ENCODE data around the gene RPP30. TPM values are rescaled to one million over a fixed set of nuclear protein-coding genes. Genes with fewer than 3 reads are reported as not detected.

The RPP30 gene
- total and polyA plus RNA-seq, 9 of the 15 experiments (the other 6 are each of a cell fraction or from before 2014, with no cell fraction given): 37.3 to 170 (median 69.1) TPM

GRCh38 chr10:90925079-90926029, 53.6 kb downstream of the RPP30 start:
- no TSS peak for BruUV-seq (replicated peaks)
- no peak overlapping the region for H2AFZ ChIP-seq (ENCODE audit: low read depth, low read length)
- no peak for TF ChIP-seq ATF7 (IDR thresholded peaks at IDR 0.05)
- TF ChIP-seq POLR2A (conservative IDR thresholded peaks at IDR 0.05): no peak
- TF ChIP-seq MEF2A (IDR thresholded peaks at IDR 0.05; ENCODE audit: control insufficient read depth, low read depth, low read length): no peak
- no peak for TF ChIP-seq CTBP1 (IDR thresholded peaks at IDR 0.05; ENCODE audit: borderline replicate concordance)
- no peak for TF ChIP-seq NONO (IDR thresholded peaks at IDR 0.05; ENCODE audit: low read depth in 2 of 2, low read length in 1 of 2)
- no peak for TF ChIP-seq FOXA3 (CRISPR knock-in tag; conservative IDR thresholded peaks at IDR 0.05 in 1 of 2, IDR thresholded peaks at IDR 0.05 in 1 of 2)
- TF ChIP-seq STAG1 (CRISPR knock-in tag; IDR thresholded peaks at IDR 0.05; ENCODE audit: borderline replicate concordance): no peak
- TF ChIP-seq STAT5B (CRISPR knock-in tag; IDR thresholded peaks at IDR 0.05): no peak
- TF ChIP-seq KDM2B (CRISPR knock-in tag; IDR thresholded peaks at IDR 0.05): no peak
- TF ChIP-seq BDP1 (IDR thresholded peaks at IDR 0.05; ENCODE audit: insufficient read depth, insufficient read length): no peak
- no peak for TF ChIP-seq HMG20B (CRISPR knock-in tag; IDR thresholded peaks at IDR 0.05)
- no peak for TF ChIP-seq NFE2 (IDR thresholded peaks at IDR 0.05; ENCODE audit: low read depth)
- TF ChIP-seq ZNF707 (CRISPR knock-in tag; conservative IDR thresholded peaks at IDR 0.05): no peak
- no peak for TF ChIP-seq CTCFL (IDR thresholded peaks at IDR 0.05; ENCODE audit: borderline replicate concordance, insufficient read depth, low read depth, low read length, poor library complexity, severe bottlenecking)
- TF ChIP-seq EP400 (IDR thresholded peaks at IDR 0.05): no peak
- TF ChIP-seq MYNN (IDR thresholded peaks at IDR 0.05): no peak
- TF ChIP-seq MYNN (CRISPR knock-in tag; IDR thresholded peaks at IDR 0.05): no peak
- no peak for TF ChIP-seq ZNF143 (CRISPR knock-in tag; IDR thresholded peaks at IDR 0.05)
- ATAC-seq (no peak), DNase-seq (ENCODE audit: extremely low read depth in 1 of 4, low spot score in 3 of 4) (no peak), FAIRE-seq (no peak)
- in situ Hi-C loops (cut with MboI) (no loop called here), intact Hi-C loops (cut with micrococcal nuclease) (no loop called here)
- 0% methylated on average over 5 of the region's 5 CpGs for WGBS (ENCODE audit: insufficient coverage, low coverage, missing lambda C conversion rate)
- no peaks in the 10 kb centered on the region for H3K36me3 ChIP-seq (ENCODE audit: control insufficient read depth, insufficient read depth, low read length)
- H3K9me3 ChIP-seq (replicated peaks; ENCODE audit: control insufficient read depth, insufficient read depth, low read depth, low read length): no peaks in the 10 kb centered on the region
- no peak overlapping the region for H3K27ac ChIP-seq (ENCODE audit: extremely low read depth, low read depth, low read length)
- no peaks in the 10 kb centered on the region for H3K4me1 ChIP-seq (replicated peaks in 1 of 2; ENCODE audit: control insufficient read depth in 2 of 2, insufficient read depth in 2 of 2, low read length in 2 of 2)
- ChIA-PET CTCF (ENCODE audit: low intra/inter-chr PET ratio) (no interaction called here), POLR2A (interaction anchor here (1.7 kb wide), 1 partner anchor 10 kb away, joined by 4 read pairs; no protein-coding TSS in a partner anchor)
- no peaks in the 10 kb centered on the region for H3K9me1 ChIP-seq (ENCODE audit: control insufficient read depth, insufficient read depth, low read length)
- H3K79me2 ChIP-seq (ENCODE audit: control insufficient read depth, insufficient read depth, low read length): no peaks in the 10 kb centered on the region
- H3K4me2 ChIP-seq (ENCODE audit: insufficient read depth, low read length): no peak overlapping the region
- H4K20me1 ChIP-seq (replicated peaks; ENCODE audit: control insufficient read depth, insufficient read depth, low read length): no peaks in the 10 kb centered on the region
- no peak overlapping the region for H3K4me3 ChIP-seq
- no peak overlapping the region for H3K9ac ChIP-seq (ENCODE audit: insufficient read depth in 1 of 2, low read depth in 2 of 2, low read length in 2 of 2)
- H3K27me3 ChIP-seq (ENCODE audit: control insufficient read depth in 2 of 2, insufficient read depth in 2 of 2, low read length in 2 of 2): peaks cover 0 to 5% of the 10 kb centered on the region in 2 experiments; a peak in 2 of 5 replicates

All from K562 (cell line).